Tibial artery (tissue), 4 donors: ENCODE results near the gene RPRD1A.
"Not testable (repeated sequence)": the region's sequence is repeated elsewhere in the genome, so short reads cannot be mapped to it uniquely, and the experiment has no call there.

Experiments
- DNase-seq, 2 donors: peaks; one replicate each; pipeline ENCODE4 v3.0.0-alpha.2; 2019
- H3K27ac ChIP-seq, 2 donors: fragments of 200-600 bp; sonication (generic) in 1 of 2; 1 replicate in 1 of 2; 2 replicates in 1 of 2; pipeline ENCODE4 v1.5.1; 2018 to 2019; ENCODE audit warnings: mild to moderate bottlenecking in 1 of 2
- H3K27me3 ChIP-seq, 2 donors: fragments of 200-600 bp; sonication (generic) in 1 of 2; one replicate each; pipeline versions ENCODE4 v1.5.1 to v1.6.0; 2016 to 2019
- H3K36me3 ChIP-seq, 3 donors: fragments of 200-600 bp; sonication (generic) in 2 of 3; one replicate each; pipeline ENCODE4 v1.5.1; 2016 to 2019; ENCODE audit warnings: mild to moderate bottlenecking in 2 of 3
- H3K4me1 ChIP-seq, 4 donors: fragments of 200-600 bp; sonication (generic) in 2 of 4; 1 replicate in 3 of 4; 2 replicates in 1 of 4; pipeline ENCODE4 v1.5.1; 2016 to 2019
- H3K4me3 ChIP-seq, 2 donors: fragments of 200-600 bp; sonication (generic) in 1 of 2; 1 replicate in 1 of 2; 2 replicates in 1 of 2; pipeline ENCODE4 v1.5.1; 2018 to 2019; ENCODE audit warnings: mild to moderate bottlenecking in 2 of 2
- H3K9me3 ChIP-seq, 3 donors: fragments of 200-600 bp; sonication (generic) in 1 of 3; one replicate each; pipeline ENCODE4 v1.5.1; 2016 to 2019
- intact Hi-C: fragments of 100-400 bp; cut with DNase I; formaldehyde crosslinking; loops from one replicate; pipeline ENCODE4 v1.15.0; 2023; ENCODE audit warnings: low total_unique reads
- TF ChIP-seq, protein P1 (sequence below), 2 experiments: fragments of 200-600 bp in 1 of 2; fragments of 450-650 bp in 1 of 2; IDR thresholded peaks; one replicate each; pipeline ENCODE4 v1.5.1; 2017 to 2019; ENCODE audit warnings: antibody characterized with exemption in 2 of 2, mild to moderate bottlenecking in 1 of 2, moderate library complexity in 1 of 2

RPRD1A gene

DNA sequence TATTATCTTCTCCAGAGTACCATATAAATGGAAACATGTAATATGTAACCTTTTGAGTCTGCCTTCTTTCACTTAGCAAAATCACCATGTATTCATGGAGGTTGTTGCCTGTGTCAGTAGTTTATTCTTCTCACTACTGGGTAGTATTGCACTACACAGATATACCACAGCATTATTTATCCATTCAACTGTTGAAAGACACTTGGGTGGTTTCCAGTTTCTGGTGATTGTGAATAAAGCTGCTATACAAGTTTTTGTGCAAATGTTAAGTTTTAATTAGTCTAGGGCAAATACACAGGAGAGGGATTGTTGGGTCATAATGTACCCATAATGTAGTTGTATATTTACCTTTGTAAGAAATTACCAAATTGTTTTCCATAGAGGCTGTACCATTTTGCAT, 29.6 kb upstream of the RPRD1A start:
- Histone ChIP-seq H3K27ac (no peak overlapping the region), H3K36me3 (no peaks in the 10 kb centered on the region), H3K27me3 (peaks cover 0 to 3% of the 10 kb centered on the region in 2 donors), H3K9me3 (peaks cover 0 to 3% (median 0%) of the 10 kb centered on the region in 3 donors), H3K4me1 (no peaks in the 10 kb centered on the region), H3K4me3 (no peak overlapping the region)
- DNase-seq = no peak
- TF ChIP-seq, protein P1, sequence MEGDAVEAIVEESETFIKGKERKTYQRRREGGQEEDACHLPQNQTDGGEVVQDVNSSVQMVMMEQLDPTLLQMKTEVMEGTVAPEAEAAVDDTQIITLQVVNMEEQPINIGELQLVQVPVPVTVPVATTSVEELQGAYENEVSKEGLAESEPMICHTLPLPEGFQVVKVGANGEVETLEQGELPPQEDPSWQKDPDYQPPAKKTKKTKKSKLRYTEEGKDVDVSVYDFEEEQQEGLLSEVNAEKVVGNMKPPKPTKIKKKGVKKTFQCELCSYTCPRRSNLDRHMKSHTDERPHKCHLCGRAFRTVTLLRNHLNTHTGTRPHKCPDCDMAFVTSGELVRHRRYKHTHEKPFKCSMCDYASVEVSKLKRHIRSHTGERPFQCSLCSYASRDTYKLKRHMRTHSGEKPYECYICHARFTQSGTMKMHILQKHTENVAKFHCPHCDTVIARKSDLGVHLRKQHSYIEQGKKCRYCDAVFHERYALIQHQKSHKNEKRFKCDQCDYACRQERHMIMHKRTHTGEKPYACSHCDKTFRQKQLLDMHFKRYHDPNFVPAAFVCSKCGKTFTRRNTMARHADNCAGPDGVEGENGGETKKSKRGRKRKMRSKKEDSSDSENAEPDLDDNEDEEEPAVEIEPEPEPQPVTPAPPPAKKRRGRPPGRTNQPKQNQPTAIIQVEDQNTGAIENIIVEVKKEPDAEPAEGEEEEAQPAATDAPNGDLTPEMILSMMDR (IDR thresholded peaks at IDR 0.05) = no peak
- intact Hi-C loops = loop anchor here (2.0 kb wide), 1 partner anchor 188 kb away; no protein-coding TSS in a partner anchor

DNA sequence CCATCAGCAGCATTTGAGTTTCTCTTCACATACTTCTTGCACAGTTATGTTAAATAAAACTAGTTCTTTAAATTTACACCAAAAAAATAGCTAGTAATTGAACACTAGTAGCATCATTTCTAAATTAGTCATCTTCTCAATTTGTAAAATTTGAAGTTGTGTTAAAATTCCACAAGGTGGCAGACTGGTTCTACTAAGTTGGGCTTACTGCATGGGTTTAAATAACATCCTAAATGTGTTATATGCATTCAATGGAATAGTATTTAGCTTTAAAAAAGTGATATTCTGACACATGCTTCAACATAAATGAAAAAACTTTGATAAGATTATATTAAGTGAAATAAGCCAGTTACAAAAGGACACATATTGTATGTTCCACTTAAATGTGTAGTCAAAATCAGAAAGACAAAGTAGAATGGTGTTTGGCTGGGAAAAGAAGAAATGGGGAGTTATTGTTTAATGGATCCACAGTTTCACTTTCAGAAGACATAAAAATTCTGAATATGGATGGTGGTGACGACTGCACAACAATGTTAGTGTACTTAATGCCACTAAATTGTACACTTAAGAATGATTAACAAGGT, 28.7 kb upstream of the RPRD1A start:
- TF ChIP-seq, protein P1 (IDR thresholded peaks at IDR 0.05) = peak; percentile 37 to 60
- no peaks in the 10 kb centered on the region for H3K4me1 ChIP-seq
- H3K36me3 ChIP-seq = no peaks in the 10 kb centered on the region
- no peaks in the 10 kb centered on the region for H3K9me3 ChIP-seq
- H3K4me3 ChIP-seq = no peak overlapping the region
- intact Hi-C loops = loop anchor here (2.0 kb wide), 1 partner anchor 189 kb away; no protein-coding TSS in a partner anchor
- DNase-seq = no peak
- H3K27ac ChIP-seq = no peak overlapping the region
- peaks cover 0 to under 1% of the 10 kb centered on the region in 2 donors for H3K27me3 ChIP-seq

DNA sequence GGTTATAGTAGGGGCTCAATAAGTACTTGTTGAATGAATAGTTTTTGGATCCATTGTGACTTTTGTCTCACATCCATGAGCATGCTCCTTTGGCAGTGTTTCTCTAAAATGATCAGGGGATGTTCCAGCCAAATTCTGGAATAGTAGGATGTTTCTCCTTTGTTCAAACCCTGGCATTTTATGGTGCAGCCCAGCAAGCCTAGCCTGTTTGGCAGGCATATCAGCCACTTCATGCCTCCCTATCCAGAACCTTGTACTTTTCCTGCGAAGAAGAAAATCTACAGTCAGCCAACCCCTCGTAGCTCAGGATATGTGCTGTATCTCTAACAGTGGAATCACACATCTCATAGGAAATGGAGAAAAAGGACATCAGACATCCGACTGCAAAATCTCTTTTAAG, 27.1 kb upstream of the RPRD1A start:
- Histone ChIP-seq H3K27me3 (no peaks in the 10 kb centered on the region), H3K9me3 (no peaks in the 10 kb centered on the region), H3K4me1 (no peaks in the 10 kb centered on the region), H3K27ac (no peak overlapping the region), H3K36me3 (no peaks in the 10 kb centered on the region), H3K4me3 (no peak overlapping the region)
- TF ChIP-seq, protein P1 (IDR thresholded peaks at IDR 0.05) = no peak
- DNase-seq = no peak
- intact Hi-C loops = no loop called here

GRCh38 chr18:36092116-36092515, 24.8 kb upstream of the RPRD1A start:
- H3K4me3 ChIP-seq, H3K4me1 ChIP-seq, DNase-seq, H3K27me3 ChIP-seq, H3K27ac ChIP-seq, H3K9me3 ChIP-seq, H3K36me3 ChIP-seq, intact Hi-C loops: not testable (repeated sequence)

DNA sequence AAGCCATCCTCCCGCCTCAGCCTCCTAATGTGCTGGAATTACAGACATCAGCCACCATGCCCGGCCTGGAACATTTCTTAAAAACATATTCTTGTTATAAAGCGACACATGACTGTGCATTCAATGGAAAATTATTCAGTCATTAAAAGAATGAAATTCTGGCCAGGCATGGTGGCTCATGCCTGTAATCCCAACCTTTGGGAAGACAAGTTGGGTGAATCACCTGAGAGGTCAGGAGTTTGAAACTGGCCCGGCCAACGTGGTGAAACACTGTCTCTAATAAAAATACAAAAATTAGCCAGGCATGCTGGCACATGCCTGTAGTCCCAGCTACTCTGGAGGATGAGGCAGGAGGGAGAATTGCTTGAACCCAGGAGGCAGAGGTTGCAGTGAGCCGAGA, 21.6 kb upstream of the RPRD1A start:
- H3K27ac ChIP-seq = no peak overlapping the region
- H3K4me3 ChIP-seq = no peak overlapping the region
- TF ChIP-seq, protein P1 (IDR thresholded peaks at IDR 0.05) = no peak
- intact Hi-C loops = no loop called here
- no peaks in the 10 kb centered on the region for H3K4me1 ChIP-seq
- no peaks in the 10 kb centered on the region for H3K9me3 ChIP-seq
- DNase-seq = no peak
- H3K27me3 ChIP-seq = peaks cover 0 to 5% of the 10 kb centered on the region in 2 donors
- no peaks in the 10 kb centered on the region for H3K36me3 ChIP-seq

- H3K4me3 ChIP-seq = no peak overlapping the region
- H3K4me1 ChIP-seq = no peaks in the 10 kb centered on the region
- no peaks in the 10 kb centered on the region for H3K36me3 ChIP-seq
- DNase-seq = no peak
- H3K27ac ChIP-seq = no peak overlapping the region
- H3K27me3 ChIP-seq = peaks cover 0 to 5% of the 10 kb centered on the region in 2 donors
- intact Hi-C loops = no loop called here
- no peaks in the 10 kb centered on the region for H3K9me3 ChIP-seq
- TF ChIP-seq, protein P1 (IDR thresholded peaks at IDR 0.05) = no peak
Measured at GRCh38 chr18:36088256-36088655, 20.9 kb upstream of the RPRD1A start.
